Measurements from ENCODE around the gene ENPEP. TPM values are rescaled to one million over a fixed set of nuclear protein-coding genes. Genes with fewer than 3 reads are reported as not detected.

The ENPEP gene
- total RNA-seq, 1 donor from 2014 or later = not detected

GRCh38 chr4:110510277-110510676, 34.3 kb downstream of the ENPEP start:
- no peak for DNase-seq (ENCODE audit: low read depth)
- Histone ChIP-seq H3K27me3 (ENCODE audit: control insufficient read depth, insufficient read depth, low read length) (no peaks in the 10 kb centered on the region), H3K4me3 (ENCODE audit: low read depth, low read length) (no peak overlapping the region), H3K36me3 (ENCODE audit: control insufficient read depth, insufficient read depth, low read length) (no peaks in the 10 kb centered on the region)
- TF ChIP-seq CTCF (IDR thresholded peaks at IDR 0.05; ENCODE audit: insufficient read depth, low read length, severe bottlenecking) = no peak
- FAIRE-seq = no peak

- TF ChIP-seq CTCF (IDR thresholded peaks at IDR 0.05; ENCODE audit: insufficient read depth, low read length, severe bottlenecking) = peak; percentile 41
- H3K36me3 ChIP-seq (ENCODE audit: control insufficient read depth, insufficient read depth, low read length) = no peaks in the 10 kb centered on the region
- no peak for FAIRE-seq
- H3K4me3 ChIP-seq (ENCODE audit: low read depth, low read length) = no peak overlapping the region
- no peaks in the 10 kb centered on the region for H3K27me3 ChIP-seq (ENCODE audit: control insufficient read depth, insufficient read depth, low read length)
- peak; percentile 71 for DNase-seq (ENCODE audit: low read depth)
Measured at GRCh38 chr4:110510955-110511544, 35.1 kb downstream of the ENPEP start.

GRCh38 chr4:110512901-110513300, 36.9 kb downstream of the ENPEP start:
- Histone ChIP-seq H3K27me3 (ENCODE audit: control insufficient read depth, insufficient read depth, low read length) (no peaks in the 10 kb centered on the region), H3K36me3 (ENCODE audit: control insufficient read depth, insufficient read depth, low read length) (no peaks in the 10 kb centered on the region), H3K4me3 (ENCODE audit: low read depth, low read length) (no peak overlapping the region)
- no peak for DNase-seq (ENCODE audit: low read depth)
- TF ChIP-seq CTCF (IDR thresholded peaks at IDR 0.05; ENCODE audit: insufficient read depth, low read length, severe bottlenecking) = no peak
- no peak for FAIRE-seq

- H3K27me3 ChIP-seq (ENCODE audit: control insufficient read depth, insufficient read depth, low read length) = no peaks in the 10 kb centered on the region
- TF ChIP-seq CTCF (IDR thresholded peaks at IDR 0.05; ENCODE audit: insufficient read depth, low read length, severe bottlenecking) = peak; percentile 30
- H3K36me3 ChIP-seq (ENCODE audit: control insufficient read depth, insufficient read depth, low read length) = no peaks in the 10 kb centered on the region
- H3K4me3 ChIP-seq (ENCODE audit: low read depth, low read length) = no peak overlapping the region
- DNase-seq (ENCODE audit: low read depth) = peak; percentile 43
- FAIRE-seq = no peak
Measured at GRCh38 chr4:110514889-110515479, 39.0 kb downstream of the ENPEP start.

GRCh38 chr4:110515676-110516075, 39.7 kb downstream of the ENPEP start:
- DNase-seq (ENCODE audit: low read depth) = no peak
- H3K4me3 ChIP-seq (ENCODE audit: low read depth, low read length) = no peak overlapping the region

More at GRCh38 chr4:110515676-110516075, 39.7 kb downstream of the ENPEP start:
- FAIRE-seq = no peak
- Histone ChIP-seq H3K27me3 (ENCODE audit: control insufficient read depth, insufficient read depth, low read length) (no peaks in the 10 kb centered on the region), H3K36me3 (ENCODE audit: control insufficient read depth, insufficient read depth, low read length) (no peaks in the 10 kb centered on the region)
- TF ChIP-seq CTCF (IDR thresholded peaks at IDR 0.05; ENCODE audit: insufficient read depth, low read length, severe bottlenecking) = no peak

Data from bronchial epithelial cell (primary cell).